Neural cell (in vitro differentiated cells): ENCODE results near the gene RRAGB. TPM values are rescaled to one million over a fixed set of nuclear protein-coding genes. Genes with fewer than 3 reads are reported as not detected.

ENCODE experiments used
- H2AFZ ChIP-seq: fragments of 200-600, 300-800 bp; sonication (generic), shearing (Covaris generic); 2 replicates; pipeline ENCODE4 v1.6.0; 2014; ENCODE audit warnings: low read depth, mild to moderate bottlenecking, antibody characterized with exemption, low read length, moderate library complexity
- H3F3A ChIP-seq: fragments of 200-600 bp; shearing (Covaris generic); 2 replicates; pipeline ENCODE4 v1.6.1; 2016; ENCODE audit warnings: mild to moderate bottlenecking, moderate library complexity, mixed read lengths, antibody characterized with exemption, low read length; ENCODE audit not compliant: insufficient read depth, poor library complexity, severe bottlenecking
- H3K27ac ChIP-seq: fragments of 200-600, 300-800 bp; sonication (generic), shearing (Covaris generic); 2 replicates; pipeline ENCODE4 v1.5.1; 2014; ENCODE audit warnings: mild to moderate bottlenecking, low read length, moderate library complexity
- H3K27me3 ChIP-seq: fragments of 300-800, 200-600 bp; sonication (generic), shearing (Covaris generic); 2 replicates; pipeline ENCODE4 v1.6.0; 2014; ENCODE audit warnings: mild to moderate bottlenecking, low read depth, low read length, moderate library complexity; ENCODE audit not compliant: insufficient read depth
- H3K36me3 ChIP-seq: fragments of 300-800, 200-600 bp; sonication (generic), shearing (Covaris generic); 2 replicates; pipeline ENCODE4 v1.5.1; 2014; ENCODE audit warnings: mild to moderate bottlenecking, antibody characterized with exemption, low read length, moderate library complexity; ENCODE audit not compliant: insufficient read depth
- H3K4me2 ChIP-seq: fragments of 300-800, 200-600 bp; sonication (generic), shearing (Covaris generic); 2 replicates; pipeline ENCODE4 v1.6.0; 2014; ENCODE audit warnings: mild to moderate bottlenecking, low read length
- H3K4me3 ChIP-seq: fragments of 300-800, 200-600 bp; sonication (generic), shearing (Covaris generic); 2 replicates; pipeline ENCODE4 v1.5.1; 2014; ENCODE audit warnings: mild to moderate bottlenecking, low read length, moderate library complexity
- H3K79me2 ChIP-seq: fragments of 200-600 bp; shearing (Covaris generic); replicated peaks from 2 replicates; pipeline ENCODE4 v1.6.0; 2014; ENCODE audit warnings: mild to moderate bottlenecking, low read length, moderate library complexity; ENCODE audit not compliant: insufficient read depth
- H3K9ac ChIP-seq: fragments of 300-800, 200-600 bp; sonication (generic), shearing (Covaris generic); 2 replicates; pipeline ENCODE4 v1.6.1; 2016; ENCODE audit warnings: mild to moderate bottlenecking, low read length, mixed read lengths
- H3K9me2 ChIP-seq: fragments of 200-600 bp; shearing (Covaris generic); 2 replicates; pipeline ENCODE4 v1.6.1; 2016; ENCODE audit warnings: mild to moderate bottlenecking, low read length, mixed read lengths; ENCODE audit not compliant: insufficient read depth
- H3K9me3 ChIP-seq: fragments of 200-600, 300-800 bp; sonication (generic), shearing (Covaris generic); 2 replicates; pipeline ENCODE4 v1.6.1; 2016; ENCODE audit warnings: mild to moderate bottlenecking, mixed run types, low read length, moderate library complexity, mixed read lengths
- H4K20me1 ChIP-seq: fragments of 200-600 bp; shearing (Covaris generic); 2 replicates; pipeline ENCODE4 v1.6.1; 2016; ENCODE audit warnings: mild to moderate bottlenecking, mixed run types; ENCODE audit not compliant: insufficient read depth
- EP300 ChIP-seq: fragments of 450-650 bp; conservative IDR thresholded peaks from 2 replicates; pipeline ENCODE4 v1.6.1; 2014; ENCODE audit warnings: antibody characterized with exemption, mild to moderate bottlenecking, moderate library complexity; ENCODE audit not compliant: poor library complexity, severe bottlenecking
- EZH2 ChIP-seq: fragments of 200-600, 300-800 bp; shearing (Covaris generic), sonication (generic); IDR thresholded peaks from 2 replicates; pipeline ENCODE4 v1.6.1; 2014; ENCODE audit warnings: antibody characterized with exemption, low read length, borderline replicate concordance, mild to moderate bottlenecking; ENCODE audit not compliant: insufficient read depth, poor library complexity, severe bottlenecking
- MXI1 ChIP-seq: fragments of 450-650 bp; conservative IDR thresholded peaks from 2 replicates; pipeline ENCODE4 v1.6.1; 2014; ENCODE audit warnings: antibody characterized with exemption, mild to moderate bottlenecking; ENCODE audit not compliant: poor library complexity, severe bottlenecking
- POLR2AphosphoS5 ChIP-seq: IDR thresholded peaks from 2 replicates; pipeline ENCODE4 v1.6.1; 2012
- RAD21 ChIP-seq: fragments of 450-650 bp; conservative IDR thresholded peaks from 2 replicates; pipeline ENCODE4 v1.6.1; 2014; ENCODE audit warnings: antibody characterized with exemption, mild to moderate bottlenecking, moderate library complexity
- REST ChIP-seq: IDR thresholded peaks from 2 replicates; pipeline ENCODE4 v1.6.1; 2012; ENCODE audit warnings: borderline replicate concordance
- SMC3 ChIP-seq: fragments of 450-650 bp; conservative IDR thresholded peaks from 2 replicates; pipeline ENCODE4 v1.6.1; 2014; ENCODE audit warnings: antibody characterized with exemption, mild to moderate bottlenecking, moderate library complexity; ENCODE audit not compliant: poor library complexity
- TAF1 ChIP-seq: IDR thresholded peaks from 2 replicates; pipeline ENCODE4 v1.6.1; 2012; ENCODE audit warnings: low read depth
- polyA plus RNA-seq: library from polyadenylated mRNA; depleted of rRNA; stranded (reverse); fragments of >200 nt; gene quantifications from 2 replicates; pipeline ENCODE4 v1.2.3, GENCODE V29; 2014
- TF ChIP-seq, protein P1 (sequence below): fragments of 450-650 bp; IDR thresholded peaks from 2 replicates; pipeline ENCODE4 v1.5.1; 2014; ENCODE audit warnings: antibody characterized with exemption, mild to moderate bottlenecking, moderate library complexity; ENCODE audit not compliant: poor library complexity, severe bottlenecking

The RRAGB gene
- polyA plus RNA-seq, 1 donor from 2014 or later, result 124 TPM

DNA sequence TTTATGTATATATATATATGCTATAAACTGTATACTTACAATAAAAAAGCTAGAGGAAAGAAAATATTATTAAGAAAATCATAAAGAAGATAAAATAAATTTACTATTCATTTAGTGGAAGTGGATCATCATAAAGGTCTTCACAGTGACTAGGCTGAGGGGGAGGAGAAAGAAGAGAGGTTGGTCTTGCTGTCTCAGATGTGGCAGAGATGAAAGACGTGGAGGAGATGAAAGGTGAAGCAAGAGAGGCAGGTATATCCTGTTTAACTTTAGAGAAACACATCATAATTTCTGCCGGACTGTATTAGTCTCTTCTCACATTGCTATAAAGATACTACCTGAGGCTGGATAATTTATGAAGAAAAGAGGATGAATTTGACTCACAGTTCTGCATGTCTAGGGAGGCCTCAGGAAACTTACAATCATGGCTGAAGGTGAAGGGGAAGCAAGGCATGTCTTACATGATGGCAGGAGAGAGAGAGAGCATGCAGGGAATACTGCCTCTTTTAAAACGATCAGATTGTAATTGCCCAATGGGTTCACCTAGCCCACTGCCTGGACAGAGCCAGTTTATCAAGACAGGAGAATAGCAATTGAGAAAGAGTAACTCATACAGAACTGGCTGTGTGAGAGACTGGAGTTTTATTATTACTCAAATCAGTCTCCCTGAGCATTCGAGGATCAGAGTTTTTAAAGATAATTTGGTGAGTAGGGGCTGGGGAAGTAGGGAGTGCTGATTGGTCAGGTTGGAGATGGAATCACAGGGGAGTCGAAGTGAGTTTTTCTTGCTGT is 22.1 kb upstream of the RRAGB start:
- H2AFZ ChIP-seq, result no peak overlapping the region
- no peak for TF ChIP-seq EZH2
- no peak for TF ChIP-seq SMC3
- TF ChIP-seq MXI1, result no peak
- TF ChIP-seq, protein P1, sequence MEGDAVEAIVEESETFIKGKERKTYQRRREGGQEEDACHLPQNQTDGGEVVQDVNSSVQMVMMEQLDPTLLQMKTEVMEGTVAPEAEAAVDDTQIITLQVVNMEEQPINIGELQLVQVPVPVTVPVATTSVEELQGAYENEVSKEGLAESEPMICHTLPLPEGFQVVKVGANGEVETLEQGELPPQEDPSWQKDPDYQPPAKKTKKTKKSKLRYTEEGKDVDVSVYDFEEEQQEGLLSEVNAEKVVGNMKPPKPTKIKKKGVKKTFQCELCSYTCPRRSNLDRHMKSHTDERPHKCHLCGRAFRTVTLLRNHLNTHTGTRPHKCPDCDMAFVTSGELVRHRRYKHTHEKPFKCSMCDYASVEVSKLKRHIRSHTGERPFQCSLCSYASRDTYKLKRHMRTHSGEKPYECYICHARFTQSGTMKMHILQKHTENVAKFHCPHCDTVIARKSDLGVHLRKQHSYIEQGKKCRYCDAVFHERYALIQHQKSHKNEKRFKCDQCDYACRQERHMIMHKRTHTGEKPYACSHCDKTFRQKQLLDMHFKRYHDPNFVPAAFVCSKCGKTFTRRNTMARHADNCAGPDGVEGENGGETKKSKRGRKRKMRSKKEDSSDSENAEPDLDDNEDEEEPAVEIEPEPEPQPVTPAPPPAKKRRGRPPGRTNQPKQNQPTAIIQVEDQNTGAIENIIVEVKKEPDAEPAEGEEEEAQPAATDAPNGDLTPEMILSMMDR, result no peak
- TF ChIP-seq REST, result no peak
- no peak for TF ChIP-seq RAD21
- no peak for TF ChIP-seq TAF1
- TF ChIP-seq EP300, result no peak
- no peak for TF ChIP-seq POLR2AphosphoS5
- no peaks in the 10 kb centered on the region for H3K9me3 ChIP-seq
- H4K20me1 ChIP-seq, result no peaks in the 10 kb centered on the region
- no peaks in the 10 kb centered on the region for H3K27me3 ChIP-seq
- H3K36me3 ChIP-seq, result no peaks in the 10 kb centered on the region
- H3K4me3 ChIP-seq, result no peak overlapping the region
- H3K9ac ChIP-seq, result no peak overlapping the region
- H3K27ac ChIP-seq, result no peak overlapping the region
- no peaks in the 10 kb centered on the region for H3K79me2 ChIP-seq
- H3F3A ChIP-seq, result no peaks in the 10 kb centered on the region
- no peak overlapping the region for H3K4me2 ChIP-seq
- no peaks in the 10 kb centered on the region for H3K9me2 ChIP-seq

GRCh38 chrX:55697381-55697780 is 20.2 kb upstream of the RRAGB start:
- no peaks in the 10 kb centered on the region for H3K27me3 ChIP-seq
- H2AFZ ChIP-seq, result no peak overlapping the region
- no peak overlapping the region for H3K27ac ChIP-seq
- H3K4me3 ChIP-seq, result no peak overlapping the region
- no peaks in the 10 kb centered on the region for H3K79me2 ChIP-seq
- H3K9ac ChIP-seq, result no peak overlapping the region
- no peaks in the 10 kb centered on the region for H3K9me2 ChIP-seq
- H3K9me3 ChIP-seq, result no peaks in the 10 kb centered on the region
- no peaks in the 10 kb centered on the region for H4K20me1 ChIP-seq
- TF ChIP-seq POLR2AphosphoS5 (no peak), TAF1 (no peak)
- H3K36me3 ChIP-seq, result no peaks in the 10 kb centered on the region
- no peak overlapping the region for H3K4me2 ChIP-seq
- no peaks in the 10 kb centered on the region for H3F3A ChIP-seq
